Trophoblast cell (in vitro differentiated cells and primary cell): ENCODE data around the gene NCK2.

Source experiments
- DNase-seq, 2 donors: peaks; one replicate each; pipeline ENCODE4 v3.0.0-alpha.2; 2016
- H2AFZ ChIP-seq: 2 replicates; pipeline ENCODE4 v1.6.1; 2013; ENCODE audit warnings: low read length, moderate library complexity, mild to moderate bottlenecking; ENCODE audit not compliant: insufficient read depth, poor library complexity
- H2AK5ac ChIP-seq: 2 replicates; pipeline ENCODE4 v1.6.1; 2013; ENCODE audit warnings: mild to moderate bottlenecking, low read length
- H2BK120ac ChIP-seq: 2 replicates; pipeline ENCODE4 v1.6.1; 2013; ENCODE audit warnings: low read length, mild to moderate bottlenecking, moderate library complexity; ENCODE audit not compliant: insufficient read depth, poor library complexity
- H2BK12ac ChIP-seq: 2 replicates; pipeline ENCODE4 v1.6.1; 2013; ENCODE audit warnings: mild to moderate bottlenecking, low read length, moderate library complexity
- H2BK5ac ChIP-seq: 2 replicates; pipeline ENCODE4 v1.6.1; 2013; ENCODE audit warnings: low read length, low read depth, moderate library complexity, mild to moderate bottlenecking; ENCODE audit not compliant: poor library complexity
- H3K14ac ChIP-seq: 2 replicates; pipeline ENCODE4 v1.6.1; 2013; ENCODE audit warnings: mild to moderate bottlenecking, low read length
- H3K18ac ChIP-seq: 2 replicates; pipeline ENCODE4 v1.6.1; 2013; ENCODE audit warnings: mild to moderate bottlenecking, low read length
- H3K23ac ChIP-seq: 2 replicates; pipeline ENCODE4 v1.6.1; 2013; ENCODE audit warnings: low read length
- H3K27ac ChIP-seq: 2 replicates; pipeline ENCODE4 v1.5.1; 2013; ENCODE audit warnings: low read depth, mild to moderate bottlenecking, inconsistent platforms, low read length, moderate library complexity
- H3K27me3 ChIP-seq: 2 replicates; pipeline ENCODE4 v1.6.1; 2013; ENCODE audit warnings: inconsistent platforms, mild to moderate bottlenecking, low read length, moderate library complexity; ENCODE audit not compliant: insufficient read depth
- H3K36me3 ChIP-seq, 2 experiments: 1 replicate in 1 of 2; 2 replicates in 1 of 2; pipeline ENCODE4 v1.6.1; 2013; ENCODE audit warnings: low read length in 2 of 2, mild to moderate bottlenecking in 2 of 2, moderate library complexity in 1 of 2; ENCODE audit not compliant: insufficient read depth in 2 of 2, control insufficient read depth in 1 of 2
- H3K4ac ChIP-seq: 2 replicates; pipeline ENCODE4 v1.6.1; 2013; ENCODE audit warnings: low read depth, mild to moderate bottlenecking, low read length, moderate library complexity
- H3K4me1 ChIP-seq, 2 experiments: 1 replicate in 1 of 2; 2 replicates in 1 of 2; pipeline ENCODE4 v1.6.1; 2013; ENCODE audit warnings: low read length in 2 of 2, mild to moderate bottlenecking in 2 of 2, moderate library complexity in 1 of 2; ENCODE audit not compliant: insufficient read depth in 2 of 2, control insufficient read depth in 1 of 2
- H3K4me2 ChIP-seq: 2 replicates; pipeline ENCODE4 v1.6.1; 2013; ENCODE audit warnings: inconsistent platforms, mild to moderate bottlenecking, low read length, moderate library complexity
- H3K4me3 ChIP-seq: 2 replicates; pipeline ENCODE4 v1.5.1; 2013; ENCODE audit warnings: mild to moderate bottlenecking, low read depth, low read length, inconsistent platforms
- H3K79me1 ChIP-seq: one replicate; pipeline ENCODE4 v1.6.1; 2013; ENCODE audit warnings: low read length
- H3K79me2 ChIP-seq: 2 replicates; pipeline ENCODE4 v1.6.1; 2013; ENCODE audit warnings: low read length, mild to moderate bottlenecking; ENCODE audit not compliant: control insufficient read depth, insufficient read depth, poor library complexity
- H3K9ac ChIP-seq: 2 replicates; pipeline ENCODE4 v1.6.1; 2013; ENCODE audit warnings: mild to moderate bottlenecking, low read length
- H3K9me3 ChIP-seq: 2 replicates; pipeline ENCODE4 v1.6.1; 2013; ENCODE audit warnings: low read depth, mild to moderate bottlenecking, control low read depth, inconsistent platforms, low read length; ENCODE audit not compliant: insufficient read depth
- H4K12ac ChIP-seq: 2 replicates; pipeline ENCODE4 v1.6.1; 2013; ENCODE audit warnings: low read depth, mild to moderate bottlenecking, low read length, moderate library complexity
- H4K8ac ChIP-seq: 2 replicates; pipeline ENCODE4 v1.6.1; 2013; ENCODE audit warnings: low read depth, mild to moderate bottlenecking, low read length, moderate library complexity
- H4K91ac ChIP-seq: one replicate; pipeline ENCODE4 v1.6.1; 2013; ENCODE audit warnings: low read depth, mild to moderate bottlenecking, low read length, moderate library complexity
- WGBS: extraction: QIAGEN DNeasy Blood & Tissue Kit; methylation state at CpG from one replicate; pipeline ENCODE4 v1.1.7; 2013; ENCODE audit warnings: missing lambda C conversion rate; ENCODE audit not compliant: insufficient read length, insufficient coverage; ENCODE audit errors: extremely low coverage; 5-methylcytosine and 5-hydroxymethylcytosine counted together

The NCK2 gene

GRCh38 chr2:105841551-105841950, 96.8 kb downstream of the NCK2 start:
- H3K4me2 ChIP-seq: no peak overlapping the region
- no peak for DNase-seq
- no peak overlapping the region for H3K9ac ChIP-seq
- H4K12ac ChIP-seq: no peak overlapping the region
- H2AK5ac ChIP-seq: no peak overlapping the region
- H3K14ac ChIP-seq: no peak overlapping the region
- H3K4me1 ChIP-seq: peaks cover 15 to 25% of the 10 kb centered on the region in 2 experiments
- H3K4ac ChIP-seq: peak overlapping the region; percentile 40
- no peak overlapping the region for H3K18ac ChIP-seq
- peaks cover 2% of the 10 kb centered on the region for H3K79me2 ChIP-seq
- H3K4me3 ChIP-seq: no peak overlapping the region
- no peaks in the 10 kb centered on the region for H3K79me1 ChIP-seq
- H3K27ac ChIP-seq: no peak overlapping the region
- H2BK120ac ChIP-seq: no peak overlapping the region
- no CpG with 5 or more reads among the region's 2 CpGs for WGBS
- no peak overlapping the region for H4K91ac ChIP-seq
- H2AFZ ChIP-seq: no peak overlapping the region
- no peak overlapping the region for H3K23ac ChIP-seq
- peaks cover 2% of the 10 kb centered on the region for H3K9me3 ChIP-seq
- H3K36me3 ChIP-seq: no peaks in the 10 kb centered on the region
- no peak overlapping the region for H4K8ac ChIP-seq
- H2BK12ac ChIP-seq: peak overlapping the region; percentile 52
- no peak overlapping the region for H2BK5ac ChIP-seq
- H3K27me3 ChIP-seq: no peaks in the 10 kb centered on the region

GRCh38 chr2:105842555-105842954, 97.8 kb downstream of the NCK2 start:
- Histone ChIP-seq H4K91ac (no peak overlapping the region), H3K4ac (no peak overlapping the region), H2AFZ (no peak overlapping the region), H3K36me3 (peaks cover 0 to 2% of the 10 kb centered on the region in 2 experiments), H3K18ac (peak overlapping the region; percentile 72), H3K79me1 (no peaks in the 10 kb centered on the region), H3K27ac (no peak overlapping the region), H2AK5ac (no peak overlapping the region), H2BK120ac (no peak overlapping the region), H3K23ac (no peak overlapping the region), H2BK12ac (peak overlapping the region; percentile 15), H3K14ac (no peak overlapping the region), H4K8ac (no peak overlapping the region), H3K4me2 (no peak overlapping the region), H3K27me3 (no peaks in the 10 kb centered on the region), H3K79me2 (peaks cover 4% of the 10 kb centered on the region), H3K4me3 (no peak overlapping the region), H3K9me3 (no peaks in the 10 kb centered on the region), H4K12ac (no peak overlapping the region), H3K9ac (no peak overlapping the region), H3K4me1 (peaks cover 18 to 27% of the 10 kb centered on the region in 2 experiments), H2BK5ac (no peak overlapping the region)
- no peak for DNase-seq
- WGBS: no CpG with 5 or more reads among the region's 4 CpGs

- Histone ChIP-seq H3K79me2 (peaks cover 4% of the 10 kb centered on the region), H4K8ac (no peak overlapping the region), H2AFZ (no peak overlapping the region), H3K9me3 (no peaks in the 10 kb centered on the region), H2AK5ac (no peak overlapping the region), H2BK5ac (no peak overlapping the region), H2BK120ac (no peak overlapping the region), H3K4me3 (no peak overlapping the region), H2BK12ac (no peak overlapping the region), H3K23ac (no peak overlapping the region), H3K14ac (no peak overlapping the region), H3K27me3 (no peaks in the 10 kb centered on the region), H3K4me1 (peaks cover 18 to 27% of the 10 kb centered on the region in 2 experiments), H3K18ac (no peak overlapping the region), H3K9ac (no peak overlapping the region), H3K4ac (no peak overlapping the region), H3K27ac (peak overlapping the region; percentile 38), H4K91ac (no peak overlapping the region), H3K4me2 (peak overlapping the region; percentile 46), H3K79me1 (no peaks in the 10 kb centered on the region), H4K12ac (no peak overlapping the region), H3K36me3 (peaks cover 0 to 2% of the 10 kb centered on the region in 2 experiments)
- no peak for DNase-seq
- WGBS: no CpG with 5 or more reads among the region's 12 CpGs
Observed at GRCh38 chr2:105843476-105844374, 99.0 kb downstream of the NCK2 start.

GRCh38 chr2:105845976-105846375, 101.3 kb downstream of the NCK2 start:
- H3K14ac ChIP-seq: no peak overlapping the region
- H2AFZ ChIP-seq: no peak overlapping the region
- no peak overlapping the region for H3K4me3 ChIP-seq
- H3K79me2 ChIP-seq: peaks cover 4% of the 10 kb centered on the region
- no peak overlapping the region for H2AK5ac ChIP-seq
- peaks cover 18 to 23% of the 10 kb centered on the region in 2 experiments for H3K4me1 ChIP-seq
- no peak overlapping the region for H2BK5ac ChIP-seq
- DNase-seq: no peak
- peak overlapping the region; percentile 18 for H4K91ac ChIP-seq
- H2BK120ac ChIP-seq: no peak overlapping the region
- H4K12ac ChIP-seq: no peak overlapping the region
- no peak overlapping the region for H3K4ac ChIP-seq
- no peak overlapping the region for H4K8ac ChIP-seq
- H3K23ac ChIP-seq: no peak overlapping the region
- H3K9ac ChIP-seq: no peak overlapping the region
- H3K9me3 ChIP-seq: no peaks in the 10 kb centered on the region
- no peaks in the 10 kb centered on the region for H3K27me3 ChIP-seq
- peaks cover 0 to 2% of the 10 kb centered on the region in 2 experiments for H3K36me3 ChIP-seq
- H3K18ac ChIP-seq: no peak overlapping the region
- peaks cover 2% of the 10 kb centered on the region for H3K79me1 ChIP-seq
- H3K27ac ChIP-seq: peak overlapping the region; percentile 16
- H2BK12ac ChIP-seq: no peak overlapping the region
- WGBS: no CpG with 5 or more reads among the region's 3 CpGs
- no peak overlapping the region for H3K4me2 ChIP-seq
